Fibroblast of skin of back (primary cell): Measurements from ENCODE around the gene RFNG.
"Not testable (repeated sequence)": the region's sequence is repeated elsewhere in the genome, so short reads cannot be mapped to it uniquely, and the experiment has no call there.

Source experiments
- DNase-seq: peaks from one replicate; pipeline ENCODE4 v3.0.0-alpha.2; 2013

The RFNG gene

DNA sequence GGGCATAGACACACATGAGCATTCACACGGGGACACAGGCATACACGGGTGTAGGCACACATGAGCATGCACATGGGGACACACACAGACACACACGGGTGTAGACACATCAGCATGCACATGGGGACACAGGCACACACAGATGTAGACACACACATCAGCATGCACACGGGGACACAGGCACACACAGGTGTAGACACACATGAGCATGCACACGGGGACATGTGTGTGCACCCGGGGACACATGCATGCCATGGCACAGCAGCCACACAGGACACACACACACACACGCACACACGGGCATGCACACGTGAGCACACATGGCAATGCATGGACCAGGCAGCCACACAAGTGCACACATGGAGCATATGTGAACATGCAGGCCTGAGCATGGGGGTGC, 9.0 kb downstream of the RFNG start:
- no peak for DNase-seq

DNA sequence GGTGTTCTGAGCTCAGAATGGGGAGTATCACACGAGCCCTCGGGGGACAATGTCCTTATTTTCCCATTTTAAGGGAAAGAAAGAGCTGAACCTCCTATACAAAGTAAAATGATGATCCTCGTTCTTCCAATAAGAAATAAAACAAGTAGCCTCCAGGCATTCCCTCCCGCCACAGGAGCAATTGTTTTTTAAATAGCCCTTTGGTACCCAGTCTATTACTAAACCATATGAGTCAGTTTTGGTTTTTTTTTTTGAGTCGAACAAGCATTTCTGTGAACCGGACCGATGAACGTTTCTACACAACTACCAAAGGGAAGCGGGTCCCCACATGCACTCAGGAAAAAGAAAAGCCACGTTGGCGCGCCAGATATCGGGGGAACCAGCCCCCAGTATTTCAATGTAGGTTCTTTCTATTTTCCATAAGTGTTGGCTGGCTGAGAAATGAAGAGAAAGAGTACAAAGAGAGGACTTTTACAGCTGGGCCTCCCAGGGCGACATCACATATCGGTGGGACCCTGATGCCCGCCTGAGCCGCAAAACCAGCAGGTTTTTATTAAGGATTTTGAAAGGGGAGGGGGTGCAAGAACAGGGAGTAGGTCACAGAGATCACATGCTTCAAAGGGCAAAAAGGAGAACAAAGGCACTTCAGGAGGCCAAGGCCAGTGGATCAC, 10.3 kb downstream of the RFNG start:
- DNase-seq: peak; percentile 26

DNA sequence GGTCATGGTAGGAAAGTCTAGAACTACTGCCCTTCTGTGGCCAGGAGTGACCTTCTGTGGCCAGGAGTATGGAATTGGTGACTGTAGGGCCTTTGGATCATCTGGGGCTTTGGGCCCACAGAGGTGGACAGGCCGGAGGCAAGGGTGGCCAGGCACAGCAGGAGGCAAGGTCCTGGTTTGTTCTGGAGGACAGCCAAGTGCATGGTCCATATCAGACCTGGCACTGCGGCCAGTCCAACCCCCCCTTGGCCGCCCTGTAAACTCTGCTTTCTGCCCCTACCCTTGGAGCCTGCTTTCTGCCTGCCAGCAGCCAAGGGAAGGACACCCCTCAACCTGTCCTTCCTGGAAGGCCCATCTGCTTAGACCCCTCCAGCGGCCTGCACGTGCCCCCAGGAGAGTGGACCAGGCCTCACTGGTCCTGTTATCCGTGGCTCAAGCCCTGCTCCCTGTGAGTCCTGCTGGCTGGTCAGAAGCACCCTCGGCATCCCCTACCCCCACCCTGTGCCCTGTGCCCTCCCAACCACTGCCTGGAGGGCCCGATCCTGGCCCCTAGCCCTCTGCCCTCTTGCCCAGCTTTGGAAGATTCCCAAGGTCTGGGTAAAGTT, 11.8 kb downstream of the RFNG start:
- DNase-seq: no peak

DNA sequence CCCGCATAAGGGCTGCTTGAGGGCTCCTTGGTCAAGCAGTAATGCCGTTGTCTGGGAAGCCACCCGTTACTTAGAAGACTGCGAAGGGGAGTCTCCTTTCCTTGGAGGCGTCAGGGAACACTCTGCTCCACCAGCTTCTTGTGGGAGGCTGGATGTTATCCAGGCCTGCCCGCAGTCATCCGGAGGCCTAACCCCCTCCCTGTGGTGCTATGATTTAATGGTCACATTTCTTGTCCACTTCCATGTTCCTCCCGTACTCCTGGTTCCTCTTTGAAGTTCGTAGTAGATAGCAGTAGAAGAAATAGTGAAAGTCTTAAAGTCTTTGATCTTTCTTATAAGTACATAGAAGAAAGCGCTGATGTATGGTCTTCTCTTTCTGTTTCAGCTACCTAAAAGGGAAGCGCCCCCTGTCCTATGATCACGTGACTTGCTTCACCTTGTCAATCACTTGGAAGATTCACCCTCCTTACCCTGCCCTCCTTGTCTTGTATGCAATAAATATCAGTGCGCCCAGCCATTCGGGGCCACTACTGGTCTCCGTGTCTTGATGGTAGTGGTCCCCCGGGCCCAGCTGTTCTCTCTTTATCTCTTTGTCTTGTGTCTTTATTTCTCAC, 12.7 kb downstream of the RFNG start:
- not testable (repeated sequence) for DNase-seq

DNA sequence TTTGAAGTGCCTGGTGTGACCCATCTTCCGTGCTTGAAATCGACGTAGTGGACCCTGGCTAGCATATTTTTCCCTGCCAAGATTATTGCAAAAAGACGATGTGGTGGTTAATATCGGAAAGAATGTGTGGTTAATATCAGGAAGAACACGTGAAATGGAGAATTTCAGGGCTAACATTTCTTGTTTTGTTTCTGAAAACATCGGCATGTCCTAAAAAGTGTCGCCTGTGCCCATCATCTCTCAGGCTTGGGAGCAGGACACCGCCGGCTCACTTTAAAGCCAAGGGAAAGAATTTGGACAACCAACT, 13.8 kb downstream of the RFNG start:
- no peak for DNase-seq

DNA sequence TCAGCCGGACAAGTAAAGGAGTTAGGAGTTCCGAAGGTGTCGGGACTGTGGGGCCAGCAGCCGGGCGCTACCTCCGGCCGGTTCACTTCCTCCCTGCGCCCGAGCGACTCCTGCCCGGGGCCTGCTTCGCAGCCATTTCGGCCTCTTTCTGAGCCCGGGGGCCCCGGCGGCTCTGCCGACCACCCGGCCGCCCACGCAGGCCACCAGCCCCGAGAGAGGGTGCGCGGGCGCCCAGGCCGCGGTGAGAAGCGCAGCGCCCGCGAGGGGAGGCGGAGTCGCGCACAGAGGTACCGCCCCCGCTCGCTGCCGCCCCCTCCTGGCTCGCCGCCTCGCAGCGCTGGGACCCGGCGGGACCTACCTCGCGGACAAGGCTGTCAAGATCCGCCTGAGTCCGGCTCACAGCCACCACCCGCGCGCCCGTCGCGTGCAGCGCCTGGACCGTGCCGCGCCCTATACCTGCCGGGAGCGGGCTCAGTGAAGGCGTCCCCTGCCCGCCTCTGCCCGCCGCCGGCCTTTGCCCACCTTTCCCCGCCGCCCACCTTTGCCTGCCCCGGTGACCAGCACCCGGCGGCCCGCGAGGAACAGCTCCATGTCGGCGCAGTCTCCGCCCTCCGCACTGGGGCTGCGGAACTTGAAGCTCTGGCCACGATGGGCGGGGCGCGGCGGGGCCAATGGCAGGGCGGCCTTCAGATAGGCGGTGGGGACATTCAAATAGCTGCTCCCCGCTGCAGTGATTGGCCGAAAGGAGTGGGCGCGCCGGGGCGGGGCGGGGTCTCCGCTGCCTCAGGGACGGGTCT, 14.3 kb downstream of the RFNG start, which contains the start of gene DCXR:
Gene DCXR (minus strand): TSS at position 606 of the 797 bp plus-strand sequence. CDS start 15 bp downstream, at position 591.
- peak; percentile 96 for DNase-seq

DNA sequence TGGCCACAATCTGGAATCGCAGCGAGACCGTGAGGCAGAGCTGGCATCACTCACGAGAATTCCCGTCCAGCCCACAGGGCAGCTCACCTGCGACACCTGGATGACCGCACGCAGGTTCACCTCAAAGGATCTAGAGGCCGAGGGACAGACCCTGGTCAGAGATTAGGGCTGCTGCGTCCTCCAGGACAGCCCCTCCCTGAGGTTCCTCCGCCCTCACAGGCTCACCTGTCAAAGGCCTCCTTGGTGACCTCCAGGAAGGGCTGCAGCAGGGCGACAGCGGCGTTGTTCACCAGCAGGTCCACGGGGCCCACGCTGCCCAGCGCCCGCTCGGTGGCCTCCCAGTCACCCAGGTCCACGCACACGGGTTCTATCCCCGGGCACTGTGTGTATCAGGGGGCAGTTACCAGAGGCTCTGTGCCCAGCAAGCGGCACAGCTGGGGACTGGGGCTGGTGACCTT, 14.9 kb downstream of the RFNG start:
- DNase-seq: no peak

DNA sequence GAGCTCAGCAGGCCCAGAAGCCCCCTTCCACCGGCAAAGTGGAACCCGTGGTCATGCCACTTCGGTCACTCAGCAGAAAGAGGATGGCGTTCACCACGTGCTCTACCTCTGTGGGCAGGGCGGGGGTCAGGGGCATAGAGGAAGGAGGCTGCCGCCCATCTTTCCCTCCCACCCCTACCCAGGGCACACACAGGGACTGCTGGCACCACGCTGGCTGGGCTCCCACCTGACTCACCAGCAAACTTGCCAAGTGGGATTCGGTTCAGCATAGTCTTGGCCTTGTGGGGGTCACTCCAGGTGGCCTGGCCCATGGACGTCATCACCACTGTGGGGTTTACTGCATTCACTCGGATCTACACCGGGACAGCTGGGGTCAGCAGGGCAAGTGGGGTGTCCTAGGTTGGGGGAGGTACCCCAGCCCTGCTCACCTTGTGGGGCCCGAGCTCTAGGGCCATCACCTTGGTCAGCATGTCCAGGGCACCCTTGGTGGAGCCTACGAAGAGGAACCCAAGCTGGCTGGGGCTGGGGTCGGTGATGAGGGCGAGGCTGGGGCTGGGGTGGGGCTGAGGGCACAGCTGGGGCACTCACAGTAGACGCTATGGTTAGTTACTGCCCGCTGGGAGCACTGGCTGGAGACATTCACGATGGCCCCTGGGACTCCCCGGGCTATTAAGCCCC, 15.5 kb downstream of the RFNG start:
- DNase-seq: no peak

DNA sequence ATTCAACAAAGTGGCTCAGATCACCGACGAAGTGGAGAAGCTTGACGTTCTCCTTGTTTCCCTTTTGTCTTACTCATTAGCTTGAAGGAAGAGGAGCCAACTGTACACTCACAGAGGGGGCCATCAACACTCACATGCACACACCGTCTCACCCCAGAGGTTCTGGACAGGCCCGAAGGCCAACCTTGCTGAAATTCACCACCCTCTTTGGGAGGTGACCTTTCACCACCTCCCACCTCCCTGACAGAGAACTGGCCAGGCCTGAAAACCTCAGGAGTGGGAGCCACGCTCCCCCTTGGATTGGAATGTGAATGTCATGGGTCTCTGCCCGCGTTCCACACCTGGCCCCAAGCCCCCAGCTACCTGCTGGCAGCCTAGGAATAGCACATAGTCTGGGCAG, 16.1 kb downstream of the RFNG start:
- DNase-seq: no peak

DNA sequence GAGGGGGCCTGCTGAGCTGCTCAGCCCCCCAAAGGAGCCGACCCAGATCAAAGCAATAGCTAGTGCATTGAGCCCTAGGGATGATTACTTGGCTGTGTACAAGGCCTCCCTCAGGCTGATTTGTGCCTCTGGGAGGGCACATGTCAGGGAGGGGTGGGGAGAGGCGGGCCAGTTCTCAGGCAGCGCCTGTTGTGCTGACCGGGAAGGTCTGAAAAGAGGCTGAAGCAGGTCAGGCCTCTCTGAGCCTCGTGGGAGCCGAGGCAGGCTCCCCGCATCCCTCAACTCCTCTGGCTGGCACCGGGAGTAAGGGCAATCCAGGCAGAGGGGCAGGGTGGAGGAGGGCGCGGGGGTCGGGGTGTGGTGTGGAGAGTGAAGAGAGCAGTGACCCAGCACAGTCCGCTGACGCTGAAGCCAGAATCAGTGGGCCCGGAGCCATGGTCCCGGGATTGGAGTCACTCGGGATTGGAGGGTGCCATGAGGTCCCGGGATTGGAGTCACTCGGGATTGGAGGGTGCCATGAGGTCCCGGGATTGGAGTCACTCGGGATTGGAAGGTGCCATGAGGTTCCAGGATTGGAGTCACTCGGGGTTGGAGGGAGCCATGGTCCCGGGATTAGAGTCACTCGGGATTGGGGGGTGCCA, 17.1 kb downstream of the RFNG start:
- no peak for DNase-seq

DNA sequence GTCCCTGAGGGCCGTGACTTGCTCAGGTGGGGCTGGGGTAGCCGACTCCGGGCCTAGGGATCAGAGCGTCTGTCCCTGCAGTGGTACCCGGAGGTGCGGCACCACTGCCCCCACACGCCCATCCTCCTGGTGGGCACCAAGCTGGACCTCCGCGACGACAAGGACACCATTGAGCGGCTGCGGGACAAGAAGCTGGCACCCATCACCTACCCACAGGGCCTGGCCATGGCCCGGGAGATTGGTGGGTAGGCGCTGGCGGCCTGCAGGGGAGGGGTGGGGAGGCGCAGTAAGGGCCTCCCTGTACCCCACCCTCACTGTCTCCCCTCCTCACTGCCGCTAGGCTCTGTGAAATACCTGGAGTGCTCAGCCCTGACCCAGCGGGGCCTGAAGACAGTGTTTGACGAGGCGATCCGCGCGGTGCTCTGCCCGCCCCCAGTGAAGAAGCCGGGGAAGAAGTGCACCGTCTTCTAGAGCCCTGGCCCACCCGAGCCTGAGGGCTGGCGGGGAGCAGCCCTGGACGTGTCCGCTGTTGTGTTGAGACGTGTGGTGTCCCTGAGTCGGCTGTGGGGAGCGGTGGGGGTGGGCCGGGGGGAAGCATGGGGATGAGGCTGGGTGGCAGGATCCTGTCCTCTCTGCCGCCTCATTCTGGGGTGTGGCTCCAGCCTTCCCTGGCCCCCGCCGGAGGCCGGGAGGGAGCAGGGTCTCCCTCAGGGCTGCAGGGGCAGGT, 18.1 kb downstream of the RFNG start:
- no peak for DNase-seq

DNA sequence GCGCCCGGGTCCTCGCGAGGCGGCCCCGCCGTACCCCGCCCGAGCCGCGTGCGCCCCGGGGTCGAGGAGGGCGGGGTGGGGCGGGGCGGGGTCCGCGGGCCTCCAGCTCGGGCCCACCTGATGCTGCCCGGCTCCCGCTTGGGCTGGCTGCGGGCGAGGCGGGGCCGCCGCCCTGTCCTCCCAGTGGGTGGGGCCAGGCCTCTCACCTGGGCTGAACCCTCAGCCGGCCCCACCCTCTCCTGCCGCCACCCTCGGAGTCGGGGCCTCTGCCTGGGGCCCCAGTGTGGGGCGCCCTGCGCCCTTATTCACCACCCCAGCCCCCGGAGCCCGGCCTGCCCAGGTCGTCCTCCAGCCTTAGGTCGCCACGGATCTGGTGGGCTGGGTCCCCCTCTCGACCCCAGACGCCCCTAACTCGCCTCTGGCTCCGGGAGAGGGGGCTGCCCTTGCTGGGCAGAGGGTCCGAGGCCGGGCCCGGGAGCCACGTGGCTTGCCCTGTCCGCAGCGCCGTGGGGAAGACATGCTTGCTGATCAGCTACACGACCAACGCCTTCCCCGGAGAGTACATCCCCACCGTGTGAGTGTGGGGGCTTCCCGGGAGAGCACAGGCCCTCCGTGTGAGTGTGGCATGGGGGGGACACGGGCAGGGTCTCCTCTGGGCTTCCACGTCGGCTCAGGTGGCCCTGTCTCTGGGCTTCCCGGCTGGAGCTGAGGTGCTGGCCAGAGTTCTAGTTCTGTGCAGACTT, 19.6 kb downstream of the RFNG start:
- no peak for DNase-seq

DNA sequence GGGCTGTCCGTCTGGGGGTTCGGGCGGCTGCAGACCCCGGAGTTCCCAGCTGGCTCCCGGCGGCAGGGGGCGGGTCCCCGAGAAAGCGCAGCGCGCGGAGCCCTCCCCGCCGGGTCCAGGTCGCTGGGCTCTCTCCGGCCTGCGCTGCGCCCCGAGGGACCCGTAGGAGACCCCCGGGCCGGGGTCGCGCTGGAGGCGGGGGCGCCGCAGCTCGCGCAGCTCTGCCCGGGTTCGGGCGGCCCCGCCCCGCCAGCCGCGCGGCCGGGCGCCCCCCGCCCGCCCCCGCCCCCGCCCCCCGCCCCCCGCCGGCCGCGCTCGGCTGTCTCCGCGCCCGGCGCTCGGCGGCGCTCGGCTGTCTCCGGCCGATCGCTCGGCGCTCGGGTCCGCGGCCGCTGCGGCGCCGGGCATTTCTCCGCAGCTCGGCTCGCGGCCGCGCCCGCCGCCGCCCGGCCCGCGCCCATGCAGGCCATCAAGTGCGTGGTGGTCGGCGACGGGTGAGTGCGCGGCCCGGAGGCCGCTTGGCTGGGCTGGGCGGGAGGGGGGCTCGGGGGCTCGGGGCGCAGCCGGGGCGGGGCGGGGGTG, 20.2 kb downstream of the RFNG start, which contains the start of gene RAC3:
Gene RAC3 (plus strand): TSS at position 376 of the 582 bp plus-strand sequence. CDS start 84 bp downstream, at position 460.
- peak; percentile 16 for DNase-seq

DNA sequence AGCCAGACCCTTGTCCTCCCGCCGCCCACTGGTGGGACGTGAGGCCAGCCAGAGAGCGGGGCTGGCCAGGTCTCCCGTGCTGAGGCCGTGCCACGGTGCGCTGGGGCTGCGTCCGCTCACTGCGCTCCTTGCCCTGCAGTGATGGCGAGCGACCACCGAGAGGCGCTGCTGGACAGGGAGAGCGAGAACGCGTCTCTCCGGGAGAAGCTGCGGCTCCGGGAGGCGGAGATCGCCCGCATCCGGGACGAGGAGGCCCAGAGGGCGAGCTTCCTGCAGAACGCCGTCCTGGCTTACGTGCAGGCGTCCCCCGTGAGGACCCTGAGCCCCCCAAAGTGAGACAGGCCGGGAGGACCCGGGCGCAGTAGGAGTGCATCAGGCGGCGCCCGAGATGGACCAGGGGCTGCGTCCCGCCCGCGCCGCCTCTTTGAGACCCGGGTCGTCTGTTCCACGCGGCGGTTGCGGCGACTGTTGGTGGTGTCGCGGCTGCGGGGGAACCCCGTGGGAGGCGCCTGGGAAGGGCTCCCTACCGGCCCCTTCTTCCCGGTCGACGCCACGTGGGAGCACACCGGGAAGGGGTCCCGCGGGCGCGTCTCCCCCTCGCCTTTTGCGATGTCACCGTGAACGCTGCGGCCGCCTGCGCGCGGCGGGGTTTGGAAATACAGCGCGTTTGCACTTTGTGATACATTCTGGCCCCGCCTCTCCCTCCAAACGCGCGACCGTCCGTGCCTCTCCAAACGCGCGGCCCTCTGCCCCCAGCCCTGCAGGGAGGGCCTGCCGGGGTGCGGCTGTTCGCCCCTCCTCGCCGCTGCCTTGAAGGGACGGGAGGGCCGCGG, 20.9 kb downstream of the RFNG start:
- peak; percentile 76 for DNase-seq

DNA sequence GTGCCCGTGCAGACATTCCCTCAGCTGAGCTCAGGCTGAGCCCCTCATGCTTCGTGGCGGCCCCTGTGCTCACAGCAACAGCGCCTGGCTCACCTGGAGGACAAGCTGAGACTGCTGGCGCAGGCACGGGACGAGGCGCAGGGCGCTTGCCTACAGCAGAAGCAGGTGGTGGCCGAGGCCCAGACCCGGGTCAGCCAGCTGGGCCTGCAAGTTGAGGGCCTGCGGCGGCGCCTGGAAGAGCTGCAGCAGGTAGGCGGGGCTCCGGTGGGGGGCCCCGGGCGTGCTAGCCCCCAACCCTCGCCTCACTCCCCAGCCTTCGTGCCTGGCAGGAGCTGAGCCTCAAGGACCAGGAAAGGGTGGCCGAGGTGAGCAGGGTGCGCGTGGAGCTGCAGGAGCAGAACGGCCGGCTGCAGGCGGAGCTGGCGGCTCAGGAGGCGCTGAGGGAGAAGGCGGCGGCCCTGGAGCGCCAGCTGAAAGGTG, 21.6 kb downstream of the RFNG start:
- no peak for DNase-seq

DNA sequence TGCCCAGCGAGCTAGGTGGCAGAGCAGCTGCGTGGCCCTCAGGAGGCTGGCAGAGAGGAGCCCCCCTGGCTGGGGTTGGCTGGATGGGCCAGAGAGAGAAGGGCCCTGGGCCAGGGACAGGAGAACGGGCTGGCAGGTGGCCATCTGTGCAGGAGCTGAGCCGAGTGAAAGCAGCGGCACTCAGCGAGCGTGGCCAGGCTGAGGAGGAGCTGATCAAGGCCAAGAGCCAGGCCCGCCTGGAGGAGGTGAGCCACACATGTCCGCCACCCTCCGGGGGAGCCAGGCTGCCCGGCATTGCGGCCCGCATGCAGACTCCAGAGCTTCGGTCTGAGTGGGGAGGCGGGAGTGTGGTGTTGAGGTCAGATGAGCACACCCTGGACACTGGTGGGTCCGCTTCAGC, 22.2 kb downstream of the RFNG start:
- no peak for DNase-seq

DNA sequence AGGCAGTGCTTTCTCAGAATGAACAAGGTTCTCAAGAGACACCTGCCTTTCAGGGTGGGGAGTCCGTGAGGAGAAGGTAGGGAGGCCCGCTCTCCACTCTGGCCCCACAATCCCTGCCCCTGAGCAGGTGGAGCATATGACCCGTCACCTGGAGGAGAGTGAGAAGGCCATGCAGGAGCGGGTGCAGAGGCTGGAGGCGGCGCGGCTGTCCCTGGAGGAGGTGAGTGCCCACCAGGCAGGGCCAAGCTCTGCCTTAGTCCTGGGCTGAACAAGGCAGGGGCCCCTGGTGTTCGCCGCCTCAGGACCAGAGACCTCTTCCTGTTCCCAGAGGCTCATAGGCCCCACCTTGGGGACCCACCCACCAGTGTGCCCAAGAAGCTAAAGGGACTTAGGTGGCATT, 22.6 kb downstream of the RFNG start:
- no peak for DNase-seq

DNA sequence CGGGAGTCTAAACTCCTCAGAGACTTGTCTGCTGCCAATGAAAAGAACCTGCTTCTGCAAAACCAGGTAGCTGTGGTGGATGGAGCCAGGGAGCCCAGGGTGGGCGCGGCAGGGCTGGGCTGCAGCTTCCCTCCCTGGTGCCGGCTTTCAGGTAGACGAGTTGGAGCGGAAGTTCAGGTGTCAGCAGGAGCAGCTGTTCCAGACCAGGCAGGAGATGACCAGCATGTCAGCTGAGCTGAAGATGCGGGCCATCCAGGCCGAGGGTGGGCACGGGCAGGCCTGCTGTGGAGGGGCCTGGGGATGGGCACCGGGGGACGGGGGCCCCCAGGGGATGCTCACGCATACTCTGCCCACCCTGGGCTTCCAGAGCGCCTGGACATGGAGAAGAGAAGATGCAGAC, 23.4 kb downstream of the RFNG start:
- DNase-seq: no peak
